Measurements from ENCODE around the gene SOX9. TPM values are rescaled to one million over a fixed set of nuclear protein-coding genes. Genes with fewer than 3 reads are reported as not detected.
A peak's percentile ranks its signal among the peaks of the same experiment; 100 is the strongest.

Gene SOX9
- total and polyA plus RNA-seq, 4 donors = 0.42 to 1.7 (median 0.99) TPM

GRCh38 chr17:72115781-72116525 lies 4.9 kb upstream of the SOX9 start:
- Histone ChIP-seq H3K27ac (ENCODE audit: low read depth in 1 of 2, low read length in 2 of 2) (peak overlapping the region in 1 of 2 donors; percentile 35), H3K4me3 (ENCODE audit: low read depth in 1 of 3, low read length in 3 of 3) (no peak overlapping the region), H3K9me3 (ENCODE audit: control insufficient read depth in 4 of 4, low read length in 3 of 4) (no peaks in the 10 kb centered on the region), H3K36me3 (ENCODE audit: control insufficient read depth in 4 of 4, insufficient read depth in 3 of 4, low read depth in 1 of 4, low read length in 3 of 4) (no peaks in the 10 kb centered on the region), H3K4me1 (ENCODE audit: control insufficient read depth in 4 of 4, insufficient read depth in 4 of 4, low read length in 3 of 4) (peaks cover 13 to 41% (median 27%) of the 10 kb centered on the region in 4 donors), H3K9ac (ENCODE audit: low read depth in 1 of 2, low read length in 2 of 2) (no peak overlapping the region), H3K27me3 (ENCODE audit: control insufficient read depth in 4 of 4, insufficient read depth in 4 of 4, low read length in 3 of 4) (peaks cover 0 to 23% (median 8%) of the 10 kb centered on the region in 4 donors)
- no peak for DNase-seq (ENCODE audit: low spot score)
- 19% methylated on average over 39 of the region's 39 CpGs for WGBS
- TF ChIP-seq CTCF (IDR thresholded peaks at IDR 0.05; ENCODE audit: low read depth, low read length, missing input control) (no peak), FOXA1 (IDR thresholded peaks at IDR 0.05) (no peak), YY1 (IDR thresholded peaks at IDR 0.05) (no peak), TAF1 (conservative IDR thresholded peaks at IDR 0.05) (no peak), GABPA (IDR thresholded peaks at IDR 0.05 in 1 of 2, conservative IDR thresholded peaks at IDR 0.05 in 1 of 2) (no peak), NR2F2 (IDR thresholded peaks at IDR 0.05) (no peak), EGR1 (IDR thresholded peaks at IDR 0.05; ENCODE audit: low read depth in 2 of 2) (no peak), ZBTB33 (IDR thresholded peaks at IDR 0.05) (no peak), JUND (IDR thresholded peaks at IDR 0.05) (no peak), REST (IDR thresholded peaks at IDR 0.05) (no peak), RAD21 (IDR thresholded peaks at IDR 0.05) (no peak), HNF4A (conservative IDR thresholded peaks at IDR 0.05) (no peak), HNF4G (IDR thresholded peaks at IDR 0.05) (no peak), FOXA2 (IDR thresholded peaks at IDR 0.05) (no peak), MAX (IDR thresholded peaks at IDR 0.05) (no peak), SP1 (IDR thresholded peaks at IDR 0.05) (no peak)
